ENCODE data around the gene PRR20C.

GRCh38 chr13:57138988-57139387, 14.9 kb upstream of the PRR20C start:
- TF ChIP-seq FOXK1 (CRISPR knock-in tag; IDR thresholded peaks at IDR 0.05) (no peak), ATF6 (CRISPR knock-in tag; IDR thresholded peaks at IDR 0.05) (no peak), SP1 (CRISPR knock-in tag; conservative IDR thresholded peaks at IDR 0.05) (no peak), MAX (CRISPR knock-in tag; IDR thresholded peaks at IDR 0.05) (no peak), USF2 (CRISPR knock-in tag; IDR thresholded peaks at IDR 0.05) (no peak), NFYB (CRISPR knock-in tag; conservative IDR thresholded peaks at IDR 0.05; ENCODE audit: low read depth) (no peak), IRF2 (CRISPR knock-in tag; IDR thresholded peaks at IDR 0.05; ENCODE audit: borderline replicate concordance, low read depth) (no peak), SMAD3 (CRISPR knock-in tag; IDR thresholded peaks at IDR 0.05; ENCODE audit: borderline replicate concordance) (no peak)
- TF ChIP-seq, protein P1, sequence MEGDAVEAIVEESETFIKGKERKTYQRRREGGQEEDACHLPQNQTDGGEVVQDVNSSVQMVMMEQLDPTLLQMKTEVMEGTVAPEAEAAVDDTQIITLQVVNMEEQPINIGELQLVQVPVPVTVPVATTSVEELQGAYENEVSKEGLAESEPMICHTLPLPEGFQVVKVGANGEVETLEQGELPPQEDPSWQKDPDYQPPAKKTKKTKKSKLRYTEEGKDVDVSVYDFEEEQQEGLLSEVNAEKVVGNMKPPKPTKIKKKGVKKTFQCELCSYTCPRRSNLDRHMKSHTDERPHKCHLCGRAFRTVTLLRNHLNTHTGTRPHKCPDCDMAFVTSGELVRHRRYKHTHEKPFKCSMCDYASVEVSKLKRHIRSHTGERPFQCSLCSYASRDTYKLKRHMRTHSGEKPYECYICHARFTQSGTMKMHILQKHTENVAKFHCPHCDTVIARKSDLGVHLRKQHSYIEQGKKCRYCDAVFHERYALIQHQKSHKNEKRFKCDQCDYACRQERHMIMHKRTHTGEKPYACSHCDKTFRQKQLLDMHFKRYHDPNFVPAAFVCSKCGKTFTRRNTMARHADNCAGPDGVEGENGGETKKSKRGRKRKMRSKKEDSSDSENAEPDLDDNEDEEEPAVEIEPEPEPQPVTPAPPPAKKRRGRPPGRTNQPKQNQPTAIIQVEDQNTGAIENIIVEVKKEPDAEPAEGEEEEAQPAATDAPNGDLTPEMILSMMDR (IDR thresholded peaks at IDR 0.05) = no peak
